Measurements from ENCODE around the gene CDK14.

DNA sequence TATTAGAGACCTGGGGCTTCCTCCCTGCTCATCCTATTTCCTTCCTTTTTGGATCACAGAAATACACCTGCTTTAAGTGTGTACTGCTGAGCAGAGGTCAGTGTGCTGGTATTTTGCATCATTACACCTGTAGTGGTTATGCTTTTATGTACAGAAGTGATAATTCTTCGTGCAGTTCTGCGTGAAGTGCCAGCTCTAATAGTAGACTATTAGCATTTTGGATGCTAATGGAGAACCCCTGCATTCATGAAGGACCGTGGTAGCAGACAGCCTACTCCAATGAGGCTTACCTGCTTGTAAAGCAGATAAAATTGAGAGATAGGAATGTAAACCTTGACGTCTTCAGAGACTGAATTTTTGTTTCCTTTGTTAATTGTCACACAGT is 114.3 kb downstream of the CDK14 start:
- TF ChIP-seq, protein P1, sequence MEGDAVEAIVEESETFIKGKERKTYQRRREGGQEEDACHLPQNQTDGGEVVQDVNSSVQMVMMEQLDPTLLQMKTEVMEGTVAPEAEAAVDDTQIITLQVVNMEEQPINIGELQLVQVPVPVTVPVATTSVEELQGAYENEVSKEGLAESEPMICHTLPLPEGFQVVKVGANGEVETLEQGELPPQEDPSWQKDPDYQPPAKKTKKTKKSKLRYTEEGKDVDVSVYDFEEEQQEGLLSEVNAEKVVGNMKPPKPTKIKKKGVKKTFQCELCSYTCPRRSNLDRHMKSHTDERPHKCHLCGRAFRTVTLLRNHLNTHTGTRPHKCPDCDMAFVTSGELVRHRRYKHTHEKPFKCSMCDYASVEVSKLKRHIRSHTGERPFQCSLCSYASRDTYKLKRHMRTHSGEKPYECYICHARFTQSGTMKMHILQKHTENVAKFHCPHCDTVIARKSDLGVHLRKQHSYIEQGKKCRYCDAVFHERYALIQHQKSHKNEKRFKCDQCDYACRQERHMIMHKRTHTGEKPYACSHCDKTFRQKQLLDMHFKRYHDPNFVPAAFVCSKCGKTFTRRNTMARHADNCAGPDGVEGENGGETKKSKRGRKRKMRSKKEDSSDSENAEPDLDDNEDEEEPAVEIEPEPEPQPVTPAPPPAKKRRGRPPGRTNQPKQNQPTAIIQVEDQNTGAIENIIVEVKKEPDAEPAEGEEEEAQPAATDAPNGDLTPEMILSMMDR (conservative IDR thresholded peaks at IDR 0.05; ENCODE audit: low read length), result no peak
- no peak for TF ChIP-seq EZH2phosphoT487 (IDR thresholded peaks at IDR 0.05; ENCODE audit: borderline replicate concordance)

Measured in Loucy (cell line).